Activated CD4-positive, alpha-beta T cell treated with anti-CD3 and anti-CD28 coated beads for 1 hour (primary cell): Measurements from ENCODE around the gene PEX11G.

ENCODE experiments used
- DNase-seq: peaks from one replicate; pipeline ENCODE4 v3.0.0-alpha.2; 2020

PEX11G gene

DNA sequence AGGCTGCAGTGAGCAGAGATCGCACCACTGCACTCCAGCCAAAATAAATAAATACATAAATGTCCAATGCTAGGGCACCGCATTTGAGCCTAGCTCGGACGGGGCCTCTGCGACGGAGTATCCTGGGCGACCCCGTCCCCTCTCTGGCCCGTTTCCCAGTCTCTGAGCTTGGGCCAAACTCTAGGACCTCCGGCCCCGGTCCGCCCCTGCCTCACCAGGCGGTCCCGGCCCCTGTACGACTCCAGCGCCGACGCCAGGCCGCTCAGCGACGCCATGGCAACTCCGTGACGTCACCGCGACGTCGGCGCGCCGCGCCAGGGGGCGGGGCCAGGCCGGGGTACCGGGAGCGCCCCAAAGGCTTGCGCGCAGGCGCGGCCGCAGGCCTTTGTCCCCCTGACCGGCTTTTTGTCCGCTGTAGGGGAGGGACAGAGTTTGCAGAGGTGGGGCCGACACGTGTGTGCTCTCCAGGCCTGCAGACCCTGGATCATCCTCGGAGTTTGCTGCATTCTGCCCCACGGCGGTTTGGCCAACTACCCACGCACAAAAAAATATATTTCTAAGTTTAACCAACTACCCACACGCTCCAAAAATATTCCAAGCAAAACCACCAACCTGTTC, at the start of gene PEX11G:
Gene PEX11G (minus strand): TSS at position 300 of the 618 bp plus-strand sequence. CDS start 25 bp downstream, at position 275.
- DNase-seq, result peak; percentile 88

DNA sequence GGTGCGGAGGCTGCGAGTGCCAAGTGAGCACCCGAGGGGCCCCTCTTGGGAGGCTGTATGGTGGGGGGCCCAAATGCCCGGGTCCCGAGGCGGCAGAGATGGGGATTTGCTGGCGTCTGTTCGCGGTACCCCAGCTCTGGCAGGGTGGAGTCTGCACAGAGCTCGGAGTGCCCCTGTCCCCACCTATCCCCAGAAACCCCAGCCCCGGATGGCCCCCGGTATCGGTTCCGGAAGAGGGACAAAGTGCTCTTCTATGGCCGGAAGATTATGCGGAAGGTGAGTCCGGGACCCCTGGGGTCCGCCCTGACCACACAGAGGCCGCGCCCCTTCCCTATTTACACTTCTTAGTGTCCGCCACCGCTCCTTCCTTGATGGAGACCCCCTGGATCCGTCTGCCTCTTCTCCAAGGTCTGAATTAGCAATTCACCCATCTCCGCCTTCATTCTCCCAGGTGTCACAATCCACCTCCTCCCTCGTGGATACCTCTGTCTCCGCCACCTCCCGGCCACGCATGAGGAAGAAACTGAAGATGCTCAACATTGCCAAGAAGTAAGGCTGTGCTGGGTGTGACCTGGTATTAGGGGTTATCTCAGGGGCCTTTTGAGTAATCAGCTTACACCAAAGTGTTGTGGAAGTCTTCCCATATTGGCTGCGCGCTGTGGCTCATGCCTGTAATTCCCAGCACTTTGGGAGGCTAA, 47.3 kb upstream of the PEX11G start:
- no peak for DNase-seq

- peak; percentile 89 for DNase-seq
Measured at GRCh38 chr19:7535047-7535997, 46.5 kb upstream of the PEX11G start, which contains the start of gene PNPLA6. Gene PNPLA6, plus strand, starts transcription at chr19:7535717. Its CDS starts 72 bp downstream, at chr19:7535789.

DNA sequence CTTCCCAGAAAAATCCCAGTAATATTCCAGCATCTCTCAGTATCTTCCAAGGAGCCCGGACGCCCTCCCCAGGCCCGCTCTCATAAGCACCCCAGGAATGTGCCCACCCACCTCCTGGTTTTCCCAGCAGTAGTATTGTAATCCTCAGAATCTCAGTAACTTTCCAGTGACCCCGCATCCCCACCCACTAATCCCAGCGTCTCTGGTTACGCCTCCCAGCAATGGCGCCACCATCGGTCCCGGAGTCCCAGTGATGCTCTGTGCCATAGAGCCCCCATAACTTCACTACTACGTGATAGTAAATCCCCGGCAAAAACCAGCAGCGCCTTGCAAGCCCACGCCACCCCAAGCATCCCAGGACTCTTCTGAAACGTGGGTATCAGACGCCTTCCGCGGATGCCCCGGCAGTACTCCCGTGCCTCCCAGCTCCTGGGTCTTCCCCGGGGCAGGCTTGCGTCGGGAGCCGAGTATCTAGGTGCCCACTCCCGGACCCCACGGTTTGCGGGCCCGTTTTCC, 45.8 kb upstream of the PEX11G start:
- no peak for DNase-seq

GRCh38 chr19:7533925-7534480, 45.2 kb upstream of the PEX11G start:
- peak; percentile 74 for DNase-seq

- no peak for DNase-seq
Measured at GRCh38 chr19:7533281-7533885, 44.5 kb upstream of the PEX11G start.

DNA sequence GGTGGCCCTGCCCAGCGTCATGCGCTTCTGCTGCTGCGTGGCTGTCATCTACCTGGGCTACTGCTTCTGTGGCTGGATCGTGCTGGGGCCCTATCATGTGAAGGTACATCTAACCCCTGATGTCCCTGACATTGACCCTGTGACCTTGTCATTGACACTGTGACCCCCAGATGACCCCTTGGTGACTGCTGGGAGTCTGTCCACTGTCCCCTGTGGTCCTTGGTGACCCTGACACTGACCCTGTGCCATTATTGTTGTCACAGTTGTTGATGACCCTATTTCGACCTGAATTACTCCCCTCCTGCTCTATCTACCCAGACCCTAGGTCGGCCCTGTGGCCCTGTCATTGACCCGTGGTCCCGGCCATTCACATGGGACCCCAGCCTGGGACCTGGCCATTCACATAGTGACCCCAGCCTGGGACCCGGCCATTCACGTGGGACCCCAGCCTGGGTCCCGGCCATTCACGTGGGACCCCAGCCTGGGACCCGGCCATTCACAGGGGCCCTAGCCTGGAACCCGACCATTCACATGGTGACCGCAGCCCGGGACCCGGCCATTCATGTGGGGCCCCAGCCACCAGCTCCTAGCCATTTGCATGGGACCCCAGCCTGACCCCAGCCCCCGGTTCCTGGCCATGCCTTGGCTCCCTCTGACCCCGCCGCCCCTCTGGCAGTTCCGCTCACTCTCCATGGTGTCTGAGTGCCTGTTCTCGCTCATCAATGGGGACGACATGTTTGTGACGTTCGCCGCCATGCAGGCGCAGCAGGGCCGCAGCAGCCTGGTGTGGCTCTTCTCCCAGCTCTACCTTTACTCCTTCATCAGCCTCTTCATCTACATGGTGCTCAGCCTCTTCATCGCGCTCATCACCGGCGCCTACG, 41.0 kb upstream of the PEX11G start:
- no peak for DNase-seq

GRCh38 chr19:7529246-7529600, 40.4 kb upstream of the PEX11G start:
- no peak for DNase-seq

GRCh38 chr19:7528522-7529245, 39.8 kb upstream of the PEX11G start:
- DNase-seq, result no peak

GRCh38 chr19:7528192-7528519, 39.3 kb upstream of the PEX11G start:
- no peak for DNase-seq

DNA sequence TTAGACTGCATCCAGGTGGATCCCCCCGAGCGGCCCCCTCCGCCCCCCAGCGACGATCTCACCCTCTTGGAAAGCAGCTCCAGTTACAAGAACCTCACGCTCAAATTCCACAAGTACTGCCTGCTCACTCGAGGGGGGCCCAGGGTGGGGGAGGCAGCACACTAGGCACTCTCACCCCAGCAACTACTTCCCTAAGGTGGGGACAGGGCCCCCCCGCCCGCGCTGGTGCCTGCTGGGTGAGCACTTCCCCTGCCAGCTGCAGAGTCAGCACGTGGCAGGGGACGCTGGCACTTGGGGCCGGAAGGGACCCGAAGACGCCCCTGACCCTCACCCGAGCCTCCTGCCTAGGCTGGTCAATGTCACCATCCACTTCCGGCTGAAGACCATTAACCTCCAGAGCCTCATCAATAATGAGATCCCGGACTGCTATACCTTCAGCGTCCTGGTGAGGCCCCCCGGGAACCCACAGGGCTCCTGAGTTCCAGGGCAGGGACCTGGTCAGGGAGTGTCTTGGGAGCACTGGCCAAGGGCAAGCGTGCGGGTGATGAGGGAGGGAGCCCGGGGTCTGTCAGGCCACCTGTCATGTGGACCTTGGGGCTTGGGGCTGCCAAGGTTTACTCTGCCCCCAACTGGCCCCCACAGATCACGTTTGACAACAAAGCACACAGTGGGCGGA, 38.8 kb upstream of the PEX11G start:
- DNase-seq, result no peak

DNA sequence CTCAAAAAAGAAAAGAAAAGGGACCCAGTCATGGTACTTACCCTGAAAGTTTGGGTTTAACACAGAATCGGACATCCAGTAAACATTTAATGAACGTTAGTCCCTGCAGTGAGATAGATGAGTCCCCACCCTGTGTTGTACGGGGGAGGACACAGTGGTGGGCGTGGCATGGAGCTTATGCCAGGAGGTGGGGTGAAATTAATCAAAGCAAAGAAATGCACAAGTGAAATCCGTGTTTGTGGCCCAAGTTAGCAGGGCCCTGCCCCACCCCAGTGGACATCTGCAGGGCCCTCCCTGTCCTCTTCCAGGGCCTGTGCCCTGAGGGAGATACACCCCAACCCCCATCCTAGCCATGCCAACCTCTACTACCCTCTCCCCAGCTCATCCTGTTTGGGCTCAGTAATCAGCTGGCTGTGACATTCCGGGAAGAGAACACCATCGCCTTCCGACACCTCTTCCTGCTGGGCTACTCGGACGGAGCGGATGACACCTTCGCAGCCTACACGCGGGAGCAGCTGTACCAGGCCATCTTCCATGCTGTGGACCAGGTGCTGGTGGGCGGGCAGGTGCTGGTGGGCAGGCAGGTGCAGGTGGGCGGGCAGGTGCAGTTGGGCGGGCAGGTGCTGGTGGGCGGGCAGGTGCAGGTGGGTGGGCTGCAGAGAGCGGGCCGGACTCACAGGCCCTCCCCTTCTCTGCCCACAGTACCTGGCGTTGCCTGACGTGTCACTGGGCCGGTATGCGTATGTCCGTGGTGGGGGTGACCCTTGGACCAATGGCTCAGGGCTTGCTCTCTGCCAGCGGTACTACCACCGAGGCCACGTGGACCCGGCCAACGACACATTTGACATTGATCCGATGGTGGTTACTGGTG, 37.5 kb upstream of the PEX11G start:
- DNase-seq, result no peak

DNA sequence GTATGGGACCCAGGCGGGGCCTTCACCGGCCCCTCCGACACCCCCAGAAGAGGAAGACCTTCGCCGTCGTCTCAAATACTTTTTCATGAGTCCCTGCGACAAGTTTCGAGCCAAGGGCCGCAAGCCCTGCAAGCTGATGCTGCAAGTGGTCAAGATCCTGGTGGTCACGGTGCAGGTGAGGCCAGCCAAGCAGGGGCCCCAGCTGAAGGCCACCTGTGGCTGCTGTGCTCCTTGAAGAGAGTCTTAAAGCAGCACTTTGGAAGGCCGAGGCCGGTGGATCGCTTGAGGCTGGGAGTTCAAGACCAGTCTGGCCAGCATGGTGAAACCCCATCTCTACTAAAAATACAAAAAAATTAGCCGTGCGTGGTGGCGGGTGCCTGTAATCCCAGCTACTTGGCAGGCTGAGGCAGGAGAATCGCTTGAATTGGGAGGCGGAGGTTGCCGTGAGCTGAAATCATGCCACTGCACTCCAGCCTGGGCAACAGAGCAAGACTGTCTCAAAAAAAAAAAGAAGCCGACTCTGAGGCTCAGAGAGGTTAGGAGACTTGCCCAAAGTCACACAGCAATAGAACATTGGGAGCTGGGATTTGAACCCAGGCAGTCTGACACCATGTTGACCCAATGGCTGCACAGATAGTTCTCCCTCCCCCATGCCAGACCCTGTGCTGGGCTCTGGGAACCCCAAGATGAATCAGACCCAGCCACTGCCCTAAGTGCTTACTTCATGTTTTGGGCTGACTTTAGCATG, 36.3 kb upstream of the PEX11G start:
- no peak for DNase-seq

- DNase-seq, result no peak
Measured at GRCh38 chr19:7524523-7524922, 35.7 kb upstream of the PEX11G start.

DNA sequence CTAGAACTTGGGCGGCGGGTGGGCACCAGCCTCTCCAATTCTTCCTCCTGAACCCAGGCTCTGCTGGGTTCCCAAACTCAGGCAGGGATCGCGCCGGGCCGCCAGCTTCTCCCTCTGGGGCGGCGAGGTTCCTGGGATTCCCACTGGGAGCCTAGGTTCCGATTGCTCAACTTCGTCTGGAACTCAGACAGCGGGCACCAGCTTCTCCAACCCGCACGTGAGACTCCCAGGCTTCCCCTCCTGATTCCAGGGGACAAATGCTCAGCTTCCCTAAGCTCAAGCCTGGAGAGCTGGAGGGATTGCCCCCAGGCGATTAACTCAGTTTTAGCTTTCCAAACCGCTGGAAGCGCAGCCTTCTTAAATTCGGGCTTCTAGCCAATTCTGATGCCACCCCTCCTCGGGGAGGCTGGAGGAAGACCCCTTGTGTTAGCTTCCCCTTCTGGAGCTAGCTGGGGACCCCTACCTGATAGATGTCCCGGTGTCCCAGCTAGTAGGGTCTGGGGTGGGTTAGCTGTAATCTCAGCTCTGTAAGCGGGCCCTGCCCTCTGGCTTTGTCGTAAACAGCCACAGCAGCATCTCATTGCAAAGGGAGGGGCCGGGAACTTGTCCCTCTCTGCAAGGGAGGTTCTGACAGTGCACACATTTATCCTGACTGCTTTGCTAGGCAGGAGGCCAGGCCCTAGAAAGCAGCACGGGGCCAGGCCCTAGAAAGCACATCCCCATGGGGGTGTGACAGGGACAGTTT, 34.3 kb upstream of the PEX11G start:
- no peak for DNase-seq

DNA sequence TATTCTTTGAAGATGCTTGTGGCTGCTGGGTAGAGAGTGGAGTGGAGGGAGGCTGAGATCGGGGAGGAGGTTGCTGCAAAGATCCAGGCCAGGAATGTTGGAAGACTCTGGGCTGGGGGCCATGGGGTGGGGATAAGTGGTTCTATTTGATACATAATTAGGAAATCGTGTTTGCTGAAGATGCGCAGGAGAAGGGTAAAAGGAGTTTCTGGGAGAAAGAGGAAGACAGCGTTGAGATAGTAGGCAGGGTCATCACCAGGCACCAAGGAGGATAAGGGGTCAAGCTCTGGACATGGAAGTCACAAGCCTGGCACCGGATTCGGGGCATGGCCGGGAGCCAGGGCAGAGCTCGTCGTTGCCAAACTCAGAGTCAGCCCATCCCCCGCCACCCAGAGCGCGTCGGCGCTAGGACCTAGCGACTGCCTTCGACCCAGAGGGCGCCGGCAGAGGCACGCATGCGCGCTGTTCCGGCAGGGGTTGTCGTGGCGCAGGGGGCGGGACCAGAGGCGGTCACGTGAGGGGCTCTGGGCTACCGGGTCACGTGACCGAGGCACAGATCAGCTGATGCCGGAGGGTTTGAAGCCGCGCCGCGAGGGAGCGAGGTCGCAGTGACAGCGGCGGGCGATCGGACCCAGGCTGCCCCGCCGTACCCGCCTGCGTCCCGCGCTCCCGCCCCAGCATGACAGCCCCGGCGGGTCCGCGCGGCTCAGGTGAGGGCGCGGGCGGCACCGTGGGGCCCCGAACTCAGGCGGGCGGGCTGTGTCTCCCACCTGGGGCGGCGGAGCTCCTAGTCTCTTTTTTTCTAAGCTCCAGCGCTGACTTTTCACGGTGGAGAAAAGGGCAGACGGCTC, 33.5 kb upstream of the PEX11G start, which contains the start of gene MCOLN1:
Gene MCOLN1 (plus strand): TSS at position 553 of the 851 bp plus-strand sequence. CDS start 127 bp downstream, at position 680.
- peak; percentile 100 for DNase-seq
